Uterus (tissue), 2 donors: ENCODE measurements around the gene GRPR.

Experiments used
- POLR2A ChIP-seq, 2 donors: fragments of 450-650 bp; IDR thresholded peaks; one replicate each; pipeline ENCODE4 v1.6.1; 2016; ENCODE audit warnings: antibody characterized with exemption in 2 of 2, mild to moderate bottlenecking in 1 of 2, moderate library complexity in 1 of 2
- TF ChIP-seq, protein P1 (sequence below), 4 experiments: fragments of 200-600 bp in 2 of 4; fragments of 450-650 bp in 2 of 4; sonication (generic) in 2 of 4; IDR thresholded peaks; one replicate each; pipeline ENCODE4 v1.5.1; 2016 to 2019; ENCODE audit warnings: antibody characterized with exemption in 4 of 4, mild to moderate bottlenecking in 2 of 4, moderate library complexity in 1 of 4

DNA sequence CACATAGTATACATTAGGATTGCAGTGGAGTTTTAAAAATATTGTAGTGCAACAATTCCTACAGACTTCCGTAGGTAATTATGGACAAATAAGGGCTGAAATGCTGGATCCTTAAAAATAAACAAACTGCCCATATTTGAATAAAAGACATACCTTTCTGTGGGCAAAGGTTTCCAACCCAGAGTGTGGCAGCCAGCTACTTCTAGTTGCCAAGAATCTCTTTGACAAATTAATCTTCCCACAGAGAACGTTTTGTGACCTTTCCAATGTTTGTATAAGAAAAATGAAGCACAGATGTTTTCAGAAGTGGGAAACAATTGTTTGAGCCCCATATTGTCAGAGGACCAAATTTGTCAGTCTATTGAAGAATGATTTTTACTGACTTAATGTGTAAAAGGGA lies 21.1 kb downstream of the GRPR start:
- no peak for TF ChIP-seq POLR2A (IDR thresholded peaks at IDR 0.05)
- TF ChIP-seq, protein P1, sequence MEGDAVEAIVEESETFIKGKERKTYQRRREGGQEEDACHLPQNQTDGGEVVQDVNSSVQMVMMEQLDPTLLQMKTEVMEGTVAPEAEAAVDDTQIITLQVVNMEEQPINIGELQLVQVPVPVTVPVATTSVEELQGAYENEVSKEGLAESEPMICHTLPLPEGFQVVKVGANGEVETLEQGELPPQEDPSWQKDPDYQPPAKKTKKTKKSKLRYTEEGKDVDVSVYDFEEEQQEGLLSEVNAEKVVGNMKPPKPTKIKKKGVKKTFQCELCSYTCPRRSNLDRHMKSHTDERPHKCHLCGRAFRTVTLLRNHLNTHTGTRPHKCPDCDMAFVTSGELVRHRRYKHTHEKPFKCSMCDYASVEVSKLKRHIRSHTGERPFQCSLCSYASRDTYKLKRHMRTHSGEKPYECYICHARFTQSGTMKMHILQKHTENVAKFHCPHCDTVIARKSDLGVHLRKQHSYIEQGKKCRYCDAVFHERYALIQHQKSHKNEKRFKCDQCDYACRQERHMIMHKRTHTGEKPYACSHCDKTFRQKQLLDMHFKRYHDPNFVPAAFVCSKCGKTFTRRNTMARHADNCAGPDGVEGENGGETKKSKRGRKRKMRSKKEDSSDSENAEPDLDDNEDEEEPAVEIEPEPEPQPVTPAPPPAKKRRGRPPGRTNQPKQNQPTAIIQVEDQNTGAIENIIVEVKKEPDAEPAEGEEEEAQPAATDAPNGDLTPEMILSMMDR (IDR thresholded peaks at IDR 0.05) = no peak
